RWPE2 (cell line): ENCODE measurements around the gene NBPF9.
A peak's percentile ranks its signal among the peaks of the same experiment; 100 is the strongest.
"Not testable (repeated sequence)": the region's sequence is repeated elsewhere in the genome, so short reads cannot be mapped to it uniquely, and the experiment has no call there.

Experiments used
- ATAC-seq: fragments of 200-7000 bp; cut with Tn5 transposase; 3 replicates; pipeline ENCODE4 v1.9.1; 2021; ENCODE audit warnings: low read depth
- DNase-seq: peaks from one replicate; pipeline ENCODE4 v3.0.0-alpha.2; 2020; ENCODE audit warnings: low spot score
- H3K27ac ChIP-seq: fragments of 450-650 bp; 2 replicates; pipeline ENCODE4 v1.5.1; 2017; ENCODE audit warnings: mild to moderate bottlenecking; ENCODE audit not compliant: poor library complexity, severe bottlenecking
- H3K27me3 ChIP-seq: fragments of 250-450 bp; sonication (Bioruptor Pico); 2 replicates; pipeline ENCODE4 v1.5.1; 2021; ENCODE audit warnings: mild to moderate bottlenecking, moderate library complexity; ENCODE audit not compliant: insufficient read depth, poor library complexity, severe bottlenecking
- H3K36me3 ChIP-seq: fragments of 250-450 bp; sonication (Bioruptor Pico); 2 replicates; pipeline ENCODE4 v1.5.1; 2020; ENCODE audit warnings: low read depth, mild to moderate bottlenecking, moderate library complexity
- H3K4me1 ChIP-seq: fragments of 250-450 bp; sonication (Bioruptor Pico); 2 replicates; pipeline ENCODE4 v1.5.1; 2021; ENCODE audit warnings: mild to moderate bottlenecking, moderate library complexity; ENCODE audit not compliant: insufficient read depth, poor library complexity, severe bottlenecking
- H3K4me3 ChIP-seq: fragments of 250-450 bp; sonication (Bioruptor Pico); 2 replicates; pipeline ENCODE4 v1.5.1; 2021; ENCODE audit warnings: mild to moderate bottlenecking, moderate library complexity; ENCODE audit not compliant: severe bottlenecking
- H3K9me3 ChIP-seq: fragments of 250-450 bp; sonication (Bioruptor Pico); 2 replicates; pipeline ENCODE4 v1.5.1; 2021; ENCODE audit warnings: mild to moderate bottlenecking, moderate library complexity; ENCODE audit not compliant: severe bottlenecking
- CTCF ChIP-seq: fragments of 450-650 bp; IDR thresholded peaks from one replicate; pipeline ENCODE4 v1.5.1; 2017; ENCODE audit warnings: mild to moderate bottlenecking, moderate library complexity; ENCODE audit not compliant: poor library complexity, severe bottlenecking

Gene NBPF9

GRCh38 chr1:149098276-149098675, 5.1 kb downstream of the NBPF9 start:
- not testable (repeated sequence) for DNase-seq, H3K9me3 ChIP-seq, H3K4me1 ChIP-seq, H3K36me3 ChIP-seq, H3K4me3 ChIP-seq, H3K27me3 ChIP-seq, ATAC-seq, H3K27ac ChIP-seq

- not testable (repeated sequence) for H3K36me3 ChIP-seq, DNase-seq, H3K9me3 ChIP-seq, H3K27ac ChIP-seq, H3K4me3 ChIP-seq, ATAC-seq, H3K4me1 ChIP-seq, H3K27me3 ChIP-seq
These were observed 10.2 kb downstream of the NBPF9 start for GRCh38 chr1:149093155-149093554.

- not testable (repeated sequence) for H3K27me3 ChIP-seq, H3K27ac ChIP-seq, DNase-seq, H3K9me3 ChIP-seq, H3K4me1 ChIP-seq, ATAC-seq, H3K4me3 ChIP-seq
- H3K36me3 ChIP-seq, result peaks cover 10% of the 10 kb centered on the region
- TF ChIP-seq CTCF, result peak; percentile 35
These were observed 27.7 kb downstream of the NBPF9 start for GRCh38 chr1:149075505-149076127.

- not testable (repeated sequence) for H3K27ac ChIP-seq, H3K4me1 ChIP-seq, ATAC-seq, H3K9me3 ChIP-seq, H3K36me3 ChIP-seq, H3K27me3 ChIP-seq, H3K4me3 ChIP-seq, DNase-seq
These were observed 38.7 kb downstream of the NBPF9 start for GRCh38 chr1:149064611-149065010.

- H3K36me3 ChIP-seq, H3K4me1 ChIP-seq, DNase-seq, H3K4me3 ChIP-seq, H3K27me3 ChIP-seq, H3K9me3 ChIP-seq, H3K27ac ChIP-seq, ATAC-seq: not testable (repeated sequence)
These were observed 60.3 kb downstream of the NBPF9 start for GRCh38 chr1:149043056-149043455.

- DNase-seq, H3K27ac ChIP-seq, H3K36me3 ChIP-seq, H3K4me1 ChIP-seq, H3K9me3 ChIP-seq, H3K4me3 ChIP-seq, H3K27me3 ChIP-seq, ATAC-seq: not testable (repeated sequence)
These were observed 69.4 kb downstream of the NBPF9 start for GRCh38 chr1:149033916-149034315.

GRCh38 chr1:149024327-149024726, 79.0 kb downstream of the NBPF9 start:
- DNase-seq, H3K4me1 ChIP-seq, H3K27ac ChIP-seq, H3K9me3 ChIP-seq, ATAC-seq, H3K36me3 ChIP-seq, H3K4me3 ChIP-seq, H3K27me3 ChIP-seq: not testable (repeated sequence)

- H3K27ac ChIP-seq, H3K36me3 ChIP-seq, DNase-seq, H3K27me3 ChIP-seq, H3K4me3 ChIP-seq, ATAC-seq, H3K4me1 ChIP-seq, H3K9me3 ChIP-seq: not testable (repeated sequence)
These were observed 84.8 kb downstream of the NBPF9 start for GRCh38 chr1:149018577-149018976.

- not testable (repeated sequence) for H3K27me3 ChIP-seq, H3K27ac ChIP-seq, H3K4me1 ChIP-seq, DNase-seq, ATAC-seq, H3K36me3 ChIP-seq, H3K4me3 ChIP-seq, H3K9me3 ChIP-seq
These were observed 86.7 kb downstream of the NBPF9 start for GRCh38 chr1:149016626-149017025.

- ATAC-seq, result peak; percentile 71
- H3K27me3 ChIP-seq, H3K4me3 ChIP-seq, H3K36me3 ChIP-seq, DNase-seq, H3K27ac ChIP-seq, H3K9me3 ChIP-seq, H3K4me1 ChIP-seq: not testable (repeated sequence)
These were observed 87.8 kb downstream of the NBPF9 start for GRCh38 chr1:149015522-149015921.

GRCh38 chr1:149013513-149013912, 89.8 kb downstream of the NBPF9 start:
- H3K27ac ChIP-seq, H3K4me3 ChIP-seq, H3K36me3 ChIP-seq, ATAC-seq, H3K4me1 ChIP-seq, DNase-seq, H3K9me3 ChIP-seq, H3K27me3 ChIP-seq: not testable (repeated sequence)
